Measurements from ENCODE around the gene RNF10.
A peak's percentile ranks its signal among the peaks of the same experiment; 100 is the strongest.
"Not testable (repeated sequence)": the region's sequence is repeated elsewhere in the genome, so short reads cannot be mapped to it uniquely, and the experiment has no call there.

RNF10 gene

DNA sequence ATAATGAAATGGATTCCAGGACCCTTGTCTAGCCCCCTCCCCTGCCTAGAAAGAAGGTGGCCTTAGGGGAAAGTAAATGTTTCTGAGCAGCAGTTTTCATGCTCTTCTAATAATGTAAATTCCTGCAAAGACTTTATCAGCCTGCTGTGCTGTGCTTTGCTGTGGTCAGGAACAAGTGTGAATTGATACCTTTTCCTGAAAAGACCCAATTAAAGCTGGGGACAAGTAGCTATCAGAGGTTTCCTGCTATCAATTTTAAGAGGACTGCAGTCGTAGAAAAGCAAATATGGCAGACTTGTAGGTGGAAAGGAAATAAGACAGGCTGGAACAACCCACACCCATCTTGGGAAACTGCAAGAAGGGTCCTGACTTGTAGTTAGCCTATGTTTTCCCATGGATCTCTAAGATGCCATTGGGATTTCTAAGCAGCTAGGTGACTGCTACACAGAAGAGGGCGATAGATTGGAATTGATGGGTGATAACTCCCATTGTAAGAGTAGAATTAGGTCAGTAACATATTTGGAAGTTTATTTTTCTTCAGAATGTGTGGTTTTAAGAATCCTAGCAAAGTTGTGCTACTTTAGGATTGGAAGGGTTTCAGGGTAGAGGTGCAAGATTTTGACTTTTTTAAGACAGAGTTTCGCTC is 35.2 kb upstream of the RNF10 start:
- H3K9me3 Mint-ChIP-seq: no peaks in the 10 kb centered on the region
- H3K27me3 Mint-ChIP-seq (ENCODE audit: low read depth, poor library complexity): peaks cover 3% of the 10 kb centered on the region
- H3K36me3 Mint-ChIP-seq (ENCODE audit: low read depth): peaks cover 57% of the 10 kb centered on the region
- peak overlapping the region; percentile 17 for H3K27ac Mint-ChIP-seq
- no peak for DNase-seq
- TF ChIP-seq, protein P1, sequence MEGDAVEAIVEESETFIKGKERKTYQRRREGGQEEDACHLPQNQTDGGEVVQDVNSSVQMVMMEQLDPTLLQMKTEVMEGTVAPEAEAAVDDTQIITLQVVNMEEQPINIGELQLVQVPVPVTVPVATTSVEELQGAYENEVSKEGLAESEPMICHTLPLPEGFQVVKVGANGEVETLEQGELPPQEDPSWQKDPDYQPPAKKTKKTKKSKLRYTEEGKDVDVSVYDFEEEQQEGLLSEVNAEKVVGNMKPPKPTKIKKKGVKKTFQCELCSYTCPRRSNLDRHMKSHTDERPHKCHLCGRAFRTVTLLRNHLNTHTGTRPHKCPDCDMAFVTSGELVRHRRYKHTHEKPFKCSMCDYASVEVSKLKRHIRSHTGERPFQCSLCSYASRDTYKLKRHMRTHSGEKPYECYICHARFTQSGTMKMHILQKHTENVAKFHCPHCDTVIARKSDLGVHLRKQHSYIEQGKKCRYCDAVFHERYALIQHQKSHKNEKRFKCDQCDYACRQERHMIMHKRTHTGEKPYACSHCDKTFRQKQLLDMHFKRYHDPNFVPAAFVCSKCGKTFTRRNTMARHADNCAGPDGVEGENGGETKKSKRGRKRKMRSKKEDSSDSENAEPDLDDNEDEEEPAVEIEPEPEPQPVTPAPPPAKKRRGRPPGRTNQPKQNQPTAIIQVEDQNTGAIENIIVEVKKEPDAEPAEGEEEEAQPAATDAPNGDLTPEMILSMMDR (IDR thresholded peaks at IDR 0.05): no peak
- peak overlapping the region; percentile 100 for H3K4me3 Mint-ChIP-seq
- H3K4me1 Mint-ChIP-seq: peaks cover 40% of the 10 kb centered on the region

GRCh38 chr12:120500581-120500980 is 33.6 kb upstream of the RNF10 start:
- DNase-seq: no peak
- Mint-ChIP-seq H3K36me3 (ENCODE audit: low read depth) (peaks cover 60% of the 10 kb centered on the region), H3K27me3 (ENCODE audit: low read depth, poor library complexity) (no peaks in the 10 kb centered on the region), H3K9me3 (no peaks in the 10 kb centered on the region), H3K4me1 (peaks cover 31% of the 10 kb centered on the region), H3K4me3 (no peak overlapping the region), H3K27ac (peak overlapping the region; percentile 61)
- TF ChIP-seq, protein P1 (IDR thresholded peaks at IDR 0.05): no peak

DNA sequence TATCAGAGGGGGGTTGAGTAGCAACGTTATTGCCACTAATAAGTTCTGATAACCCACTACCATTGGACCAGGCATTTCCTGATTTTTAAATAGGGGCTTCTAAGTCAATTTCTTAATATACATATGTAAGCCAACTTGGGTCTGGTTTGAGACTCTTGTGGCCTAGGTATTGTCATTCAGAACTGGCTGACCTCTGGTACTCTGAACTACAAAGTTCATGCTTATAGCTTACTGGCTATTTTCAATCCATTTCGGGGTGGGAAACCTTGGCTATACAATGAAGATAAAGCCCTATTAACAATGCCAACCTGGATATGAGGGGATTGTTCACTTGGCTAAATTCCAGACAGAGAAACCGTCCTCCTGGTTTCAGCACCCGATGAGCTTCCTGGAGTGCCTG is 29.6 kb upstream of the RNF10 start:
- DNase-seq: no peak
- Mint-ChIP-seq H3K4me1 (no peaks in the 10 kb centered on the region), H3K27ac (no peak overlapping the region), H3K4me3 (no peak overlapping the region), H3K36me3 (ENCODE audit: low read depth) (peaks cover 54% of the 10 kb centered on the region), H3K9me3 (no peaks in the 10 kb centered on the region), H3K27me3 (ENCODE audit: low read depth, poor library complexity) (no peaks in the 10 kb centered on the region)
- TF ChIP-seq, protein P1 (IDR thresholded peaks at IDR 0.05): no peak

DNA sequence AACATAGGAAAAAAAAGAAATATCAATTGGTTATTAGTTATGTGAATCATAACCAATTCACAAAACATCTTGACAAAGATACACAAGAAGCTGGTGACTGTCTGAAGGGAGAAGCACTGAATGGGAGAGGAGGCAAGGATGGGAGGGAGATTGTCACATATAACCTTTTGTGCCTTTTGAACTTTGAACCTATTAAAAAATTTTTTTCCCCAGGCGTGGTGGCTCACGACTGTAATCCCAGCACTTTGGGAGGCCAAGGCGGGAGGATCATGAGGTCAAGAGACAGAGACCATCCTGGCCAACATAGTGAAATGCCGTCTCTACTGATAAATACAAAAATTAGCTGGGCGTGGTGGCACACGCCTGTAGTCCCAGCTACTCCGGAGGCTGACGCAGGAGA is 25.6 kb upstream of the RNF10 start:
- Mint-ChIP-seq H3K27me3 (ENCODE audit: low read depth, poor library complexity) (peaks cover 5% of the 10 kb centered on the region), H3K36me3 (ENCODE audit: low read depth) (peaks cover 50% of the 10 kb centered on the region), H3K4me3 (no peak overlapping the region), H3K27ac (peak overlapping the region; percentile 13), H3K4me1 (no peaks in the 10 kb centered on the region), H3K9me3 (no peaks in the 10 kb centered on the region)
- TF ChIP-seq, protein P1 (IDR thresholded peaks at IDR 0.05): no peak
- DNase-seq: no peak

GRCh38 chr12:120514002-120514401 is 20.2 kb upstream of the RNF10 start:
- TF ChIP-seq, protein P1 (IDR thresholded peaks at IDR 0.05): no peak
- Mint-ChIP-seq H3K9me3 (no peaks in the 10 kb centered on the region), H3K4me3 (no peak overlapping the region), H3K27me3 (ENCODE audit: low read depth, poor library complexity) (peaks cover 5% of the 10 kb centered on the region), H3K27ac (no peak overlapping the region), H3K36me3 (ENCODE audit: low read depth) (peaks cover 51% of the 10 kb centered on the region), H3K4me1 (no peaks in the 10 kb centered on the region)
- DNase-seq: no peak

DNA sequence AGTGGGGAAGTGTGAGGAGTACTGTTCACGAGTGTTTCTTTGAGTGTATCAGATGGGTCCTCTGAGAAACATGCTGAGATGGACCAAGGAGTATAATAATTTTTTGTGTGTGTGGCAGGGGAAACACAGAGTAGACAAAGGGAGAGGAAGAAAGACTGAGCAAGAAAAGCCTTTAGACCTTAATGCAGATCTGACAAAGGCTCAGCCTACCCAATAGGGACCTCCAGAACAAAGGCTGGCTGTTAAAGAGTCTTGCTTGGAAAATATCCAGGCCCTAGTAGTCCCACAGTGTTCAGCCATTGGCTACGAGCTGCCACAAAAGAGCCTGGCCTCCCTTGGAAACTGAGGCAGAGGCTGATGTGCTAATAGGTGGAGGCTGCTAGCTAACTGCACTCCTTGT is 18.7 kb upstream of the RNF10 start:
- H3K4me1 Mint-ChIP-seq: no peaks in the 10 kb centered on the region
- DNase-seq: no peak
- H3K36me3 Mint-ChIP-seq (ENCODE audit: low read depth): peaks cover 39% of the 10 kb centered on the region
- H3K4me3 Mint-ChIP-seq: no peak overlapping the region
- H3K27me3 Mint-ChIP-seq (ENCODE audit: low read depth, poor library complexity): peaks cover 5% of the 10 kb centered on the region
- TF ChIP-seq, protein P1 (IDR thresholded peaks at IDR 0.05): no peak
- no peaks in the 10 kb centered on the region for H3K9me3 Mint-ChIP-seq
- H3K27ac Mint-ChIP-seq: no peak overlapping the region

- H3K36me3 Mint-ChIP-seq (ENCODE audit: low read depth): peaks cover 30% of the 10 kb centered on the region
- H3K27ac Mint-ChIP-seq; DNase-seq; H3K4me3 Mint-ChIP-seq; H3K4me1 Mint-ChIP-seq; H3K27me3 Mint-ChIP-seq (ENCODE audit: low read depth, poor library complexity); H3K9me3 Mint-ChIP-seq: not testable (repeated sequence)
These were observed 14.8 kb upstream of the RNF10 start for GRCh38 chr12:120519324-120519723.

Measured in nephron progenitor cell (in vitro differentiated cells).